ENCODE data around the gene GRAMD4. TPM values are rescaled to one million over a fixed set of nuclear protein-coding genes. Genes with fewer than 3 reads are reported as not detected.

Gene GRAMD4
- total RNA-seq, 4 donors from 2014 or later, result 5.6 to 37.0 (median 15.2) TPM

GRCh38 chr22:46637711-46638600, 17.8 kb downstream of the GRAMD4 start:
- no peak for DNase-seq
- no peaks in the 10 kb centered on the region for H3K9me3 ChIP-seq
- no peak overlapping the region for H3K27ac ChIP-seq
- H3K4me3 ChIP-seq, result no peak overlapping the region
- no peak for TF ChIP-seq POLR2A (IDR thresholded peaks at IDR 0.05)
- TF ChIP-seq CTCF (IDR thresholded peaks at IDR 0.05), result no peak
- no peaks in the 10 kb centered on the region for H3K36me3 ChIP-seq
- H3K27me3 ChIP-seq, result no peaks in the 10 kb centered on the region
- intact Hi-C loops (cut with DNase I; ENCODE audit: low total_unique reads), result no loop called here
- no peaks in the 10 kb centered on the region for H3K4me1 ChIP-seq

DNA sequence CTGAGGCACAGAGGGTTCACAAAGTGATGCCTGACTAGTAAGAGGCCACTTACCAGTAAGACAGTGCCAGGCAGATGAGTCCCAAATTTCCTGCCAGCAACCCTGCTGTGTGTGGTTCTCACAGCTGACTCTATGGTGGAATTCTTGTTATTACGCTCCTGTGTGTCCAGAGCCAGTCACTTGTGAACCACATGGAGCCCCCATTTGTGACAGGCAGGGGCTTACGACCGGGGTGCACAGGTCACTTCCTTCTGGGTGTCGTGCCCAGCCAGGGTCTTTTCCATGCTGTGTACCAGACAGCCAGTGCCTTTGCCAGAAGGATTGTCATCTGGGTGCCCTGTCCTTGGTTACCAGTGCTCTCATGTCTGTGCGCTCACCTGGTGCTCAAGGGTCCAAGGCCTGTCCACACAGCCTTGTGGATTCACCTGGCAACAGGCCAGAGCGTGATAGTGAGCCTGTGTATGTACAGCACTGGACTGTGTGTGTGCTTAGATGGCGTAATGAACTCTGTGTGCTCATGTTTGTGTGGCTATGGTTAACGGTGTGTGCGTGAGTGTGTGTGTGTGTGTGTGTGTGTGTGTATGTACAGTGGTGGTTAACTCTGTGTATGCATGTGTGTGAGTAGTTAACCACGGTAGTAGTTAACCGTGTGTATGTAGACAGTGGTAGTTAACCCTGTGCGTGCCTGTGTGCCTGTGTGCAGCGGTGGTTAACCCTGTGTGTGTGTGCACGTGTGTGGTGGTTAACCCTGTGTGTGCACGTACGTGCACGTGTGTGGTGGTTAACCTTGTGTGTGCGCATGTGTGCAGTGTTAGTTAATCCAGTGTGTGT, 18.6 kb downstream of the GRAMD4 start:
- no peak overlapping the region for H3K4me3 ChIP-seq
- intact Hi-C loops (cut with DNase I; ENCODE audit: low total_unique reads), result no loop called here
- TF ChIP-seq CTCF (IDR thresholded peaks at IDR 0.05) (no peak), POLR2A (IDR thresholded peaks at IDR 0.05) (no peak)
- no peak overlapping the region for H3K27ac ChIP-seq
- H3K27me3 ChIP-seq, result no peaks in the 10 kb centered on the region
- H3K4me1 ChIP-seq, result no peaks in the 10 kb centered on the region
- no peak for DNase-seq
- H3K36me3 ChIP-seq, result no peaks in the 10 kb centered on the region
- H3K9me3 ChIP-seq, result no peaks in the 10 kb centered on the region

GRCh38 chr22:46639843-46640242, 19.7 kb downstream of the GRAMD4 start:
- no peak for TF ChIP-seq POLR2A (IDR thresholded peaks at IDR 0.05)
- TF ChIP-seq CTCF (IDR thresholded peaks at IDR 0.05), result no peak
- Histone ChIP-seq H3K9me3 (no peaks in the 10 kb centered on the region), H3K4me3 (no peak overlapping the region), H3K27me3 (no peaks in the 10 kb centered on the region), H3K27ac (no peak overlapping the region), H3K36me3 (no peaks in the 10 kb centered on the region), H3K4me1 (no peaks in the 10 kb centered on the region)
- DNase-seq, result no peak
- intact Hi-C loops (cut with DNase I; ENCODE audit: low total_unique reads), result no loop called here

DNA sequence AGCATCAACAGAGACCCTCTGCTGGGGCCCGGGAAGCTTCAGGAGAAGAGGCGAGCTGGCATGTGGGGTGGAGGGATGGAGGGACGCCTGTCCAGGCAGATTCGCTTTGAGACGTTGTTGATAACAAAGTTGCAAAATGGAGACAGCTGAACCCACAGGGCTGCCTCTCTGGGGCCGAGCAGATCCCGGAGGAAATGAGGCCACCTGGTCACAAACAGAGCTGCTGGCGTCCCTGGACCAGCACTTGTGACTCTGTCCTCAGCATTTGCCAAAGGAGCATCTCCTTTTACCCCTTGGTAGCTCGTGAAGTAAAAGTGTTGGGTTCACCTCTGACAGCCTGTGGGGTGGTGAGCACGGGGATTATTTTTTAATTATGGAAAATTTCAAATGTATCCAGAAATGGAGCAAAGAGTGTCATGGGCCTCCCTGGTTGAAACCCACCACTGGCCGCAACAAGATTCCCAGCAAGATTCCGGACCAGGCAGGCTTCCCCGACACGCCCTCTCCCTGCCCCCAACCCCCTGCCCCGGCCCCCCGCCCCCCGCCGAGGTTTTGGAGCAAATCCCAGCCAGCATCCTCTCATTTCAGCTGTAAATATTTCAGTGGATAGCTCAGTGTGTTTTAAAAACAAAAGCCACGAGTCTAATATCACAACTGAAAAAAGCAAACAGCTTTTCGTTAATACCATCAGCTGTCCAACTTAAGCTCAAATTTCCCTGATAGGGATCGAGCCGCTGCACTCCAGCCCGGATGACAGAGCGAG, 20.3 kb downstream of the GRAMD4 start:
- H3K27ac ChIP-seq, result no peak overlapping the region
- H3K36me3 ChIP-seq, result no peaks in the 10 kb centered on the region
- H3K27me3 ChIP-seq, result no peaks in the 10 kb centered on the region
- DNase-seq, result no peak
- no peak for TF ChIP-seq CTCF (IDR thresholded peaks at IDR 0.05)
- TF ChIP-seq POLR2A (IDR thresholded peaks at IDR 0.05), result no peak
- H3K4me1 ChIP-seq, result no peaks in the 10 kb centered on the region
- intact Hi-C loops (cut with DNase I; ENCODE audit: low total_unique reads), result no loop called here
- no peaks in the 10 kb centered on the region for H3K9me3 ChIP-seq
- no peak overlapping the region for H3K4me3 ChIP-seq

Data from uterus (tissue), 4 donors.